ENCODE results near the gene ALOX5.

The ALOX5 gene

GRCh38 chr10:45487735-45488134, 113.7 kb downstream of the ALOX5 start:
- no peak for TF ChIP-seq CTCF (IDR thresholded peaks at IDR 0.05; ENCODE audit: borderline replicate concordance, control extremely low read depth, extremely low read depth, insufficient read depth, missing control alignments)
- in situ Hi-C loops (cut with MboI; ENCODE audit: low sequenced_read_pairs, unreplicated experiment): no loop called here
- DNase-seq (ENCODE audit: low spot score): no peak

GRCh38 chr10:45488365-45488764, 114.3 kb downstream of the ALOX5 start:
- no peak for TF ChIP-seq CTCF (IDR thresholded peaks at IDR 0.05; ENCODE audit: borderline replicate concordance, control extremely low read depth, extremely low read depth, insufficient read depth, missing control alignments)
- DNase-seq (ENCODE audit: low spot score): no peak
- in situ Hi-C loops (cut with MboI; ENCODE audit: low sequenced_read_pairs, unreplicated experiment): no loop called here

- in situ Hi-C loops (cut with MboI; ENCODE audit: low sequenced_read_pairs, unreplicated experiment): no loop called here
- DNase-seq (ENCODE audit: low spot score): no peak
- TF ChIP-seq CTCF (IDR thresholded peaks at IDR 0.05; ENCODE audit: borderline replicate concordance, control extremely low read depth, extremely low read depth, insufficient read depth, missing control alignments): no peak
These were observed 116.3 kb downstream of the ALOX5 start for GRCh38 chr10:45490277-45490676.

- no peak for DNase-seq (ENCODE audit: low spot score)
- in situ Hi-C loops (cut with MboI; ENCODE audit: low sequenced_read_pairs, unreplicated experiment): no loop called here
- TF ChIP-seq CTCF (IDR thresholded peaks at IDR 0.05; ENCODE audit: borderline replicate concordance, control extremely low read depth, extremely low read depth, insufficient read depth, missing control alignments): no peak
These were observed 117.0 kb downstream of the ALOX5 start for GRCh38 chr10:45491061-45491460.

Data from GM13976 (cell line).